DMS 273 treated with DMSO at 0.1 percent for 48 hours (cell line): ENCODE data around the gene ZNF69.
A peak's percentile ranks its signal among the peaks of the same experiment; 100 is the strongest.
"Not testable (repeated sequence)": the region's sequence is repeated elsewhere in the genome, so short reads cannot be mapped to it uniquely, and the experiment has no call there.

Experiments used
- DNase-seq: peaks from one replicate; lab custom pipeline; 2025; lab: John Stamatoyannopoulos, UW

Gene ZNF69

DNA sequence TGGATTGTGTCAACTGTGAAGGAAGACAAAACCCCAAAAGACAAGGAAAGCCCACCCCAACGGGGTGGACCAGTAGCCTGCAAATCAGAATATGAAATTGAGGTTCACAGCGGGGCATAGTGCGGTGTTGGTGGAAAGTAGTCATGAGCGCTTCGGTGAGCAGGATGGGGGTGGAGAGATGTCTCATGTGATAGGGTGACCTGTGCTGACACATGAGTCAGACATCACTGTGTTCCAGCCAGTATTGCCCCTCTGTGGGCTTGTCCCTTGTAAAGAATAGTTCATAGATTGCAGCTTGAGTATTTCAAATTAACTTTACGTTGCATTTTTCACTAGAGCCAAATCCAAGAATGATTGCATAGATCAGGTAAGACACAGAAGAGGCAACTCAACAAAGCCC is 7.3 kb downstream of the ZNF69 start:
- no peak for DNase-seq

- DNase-seq: no peak
Observed at GRCh38 chr19:11902228-11902627, 14.6 kb downstream of the ZNF69 start.

DNA sequence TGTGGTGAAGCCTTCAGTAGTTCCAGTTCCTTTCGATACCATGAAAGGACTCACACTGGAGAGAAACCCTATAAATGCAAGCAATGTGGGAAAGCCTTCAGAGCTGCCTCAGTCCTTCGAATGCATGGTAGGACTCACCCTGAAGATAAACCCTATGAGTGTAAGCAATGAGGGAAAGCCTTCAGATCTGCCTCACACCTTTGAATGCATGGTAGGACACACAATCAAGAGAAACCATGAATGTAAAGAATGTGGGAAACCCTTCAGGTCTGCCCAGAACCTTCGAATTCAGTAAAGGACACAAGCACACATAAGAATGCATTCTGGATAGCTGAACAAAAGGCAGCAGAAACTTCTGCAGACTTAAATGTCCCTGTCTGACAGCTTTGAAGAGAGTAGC is 18.3 kb downstream of the ZNF69 start:
- no peak for DNase-seq

GRCh38 chr19:11911937-11912336 is 24.4 kb downstream of the ZNF69 start:
- not testable (repeated sequence) for DNase-seq

DNA sequence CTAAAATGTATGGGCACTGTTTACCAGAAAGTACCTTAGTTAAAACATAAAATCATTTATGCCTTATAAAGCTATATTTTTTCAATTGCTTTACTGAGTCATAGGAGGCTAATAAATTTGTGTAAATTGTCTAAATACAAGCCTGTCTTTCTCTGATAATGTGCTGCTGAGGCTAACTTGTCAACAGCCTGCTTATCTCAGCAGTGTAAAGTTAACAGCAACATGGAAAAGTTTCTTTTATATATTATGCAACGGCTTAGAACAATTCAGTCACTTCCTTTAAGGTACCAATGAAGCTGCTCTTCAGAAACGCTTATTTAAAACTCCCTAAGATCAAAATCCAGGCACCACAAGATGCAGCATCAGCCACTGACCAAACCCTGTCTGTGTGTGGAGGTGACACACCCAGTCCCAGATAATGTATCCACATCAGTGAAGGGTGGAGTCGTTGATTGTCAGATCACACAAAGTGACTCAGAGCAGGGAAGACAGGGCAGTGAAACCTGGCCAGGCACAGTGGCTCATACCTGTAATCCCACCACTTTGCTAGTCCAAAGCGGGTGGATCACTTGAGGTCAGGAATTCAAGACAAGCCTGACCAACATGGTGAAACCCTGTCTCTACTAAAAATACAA is 27.0 kb downstream of the ZNF69 start:
- DNase-seq: not testable (repeated sequence)

DNA sequence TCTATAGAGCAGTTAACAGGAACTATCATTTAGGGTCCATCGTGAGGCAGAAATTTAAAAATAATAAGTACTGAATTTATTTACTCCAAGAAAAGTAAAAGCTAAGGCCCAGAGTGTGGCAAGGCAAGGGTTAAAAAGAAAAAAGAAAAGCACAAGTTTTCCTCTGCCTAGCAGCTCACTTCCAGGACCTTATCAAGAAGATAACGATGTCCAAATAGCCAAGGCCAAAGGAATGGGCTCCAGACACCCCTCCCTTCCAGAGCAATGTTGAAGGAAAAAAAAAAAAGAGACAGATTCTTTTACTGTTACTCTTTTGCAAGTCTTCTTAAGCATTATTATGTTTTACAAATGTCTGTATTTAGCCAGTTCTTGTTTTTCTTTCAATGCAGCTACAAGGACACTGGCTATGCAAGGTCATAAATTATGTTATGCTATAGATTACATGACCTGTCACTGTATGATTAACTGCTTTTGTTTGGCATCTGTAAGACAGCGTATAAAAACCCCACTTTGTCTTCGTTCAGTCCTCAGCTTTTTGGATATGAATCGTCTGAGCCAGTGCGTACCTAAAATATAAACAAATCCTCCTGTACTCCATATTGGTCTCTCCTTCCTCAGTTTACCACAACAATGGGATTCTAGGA is 34.4 kb downstream of the ZNF69 start:
- DNase-seq: no peak

DNA sequence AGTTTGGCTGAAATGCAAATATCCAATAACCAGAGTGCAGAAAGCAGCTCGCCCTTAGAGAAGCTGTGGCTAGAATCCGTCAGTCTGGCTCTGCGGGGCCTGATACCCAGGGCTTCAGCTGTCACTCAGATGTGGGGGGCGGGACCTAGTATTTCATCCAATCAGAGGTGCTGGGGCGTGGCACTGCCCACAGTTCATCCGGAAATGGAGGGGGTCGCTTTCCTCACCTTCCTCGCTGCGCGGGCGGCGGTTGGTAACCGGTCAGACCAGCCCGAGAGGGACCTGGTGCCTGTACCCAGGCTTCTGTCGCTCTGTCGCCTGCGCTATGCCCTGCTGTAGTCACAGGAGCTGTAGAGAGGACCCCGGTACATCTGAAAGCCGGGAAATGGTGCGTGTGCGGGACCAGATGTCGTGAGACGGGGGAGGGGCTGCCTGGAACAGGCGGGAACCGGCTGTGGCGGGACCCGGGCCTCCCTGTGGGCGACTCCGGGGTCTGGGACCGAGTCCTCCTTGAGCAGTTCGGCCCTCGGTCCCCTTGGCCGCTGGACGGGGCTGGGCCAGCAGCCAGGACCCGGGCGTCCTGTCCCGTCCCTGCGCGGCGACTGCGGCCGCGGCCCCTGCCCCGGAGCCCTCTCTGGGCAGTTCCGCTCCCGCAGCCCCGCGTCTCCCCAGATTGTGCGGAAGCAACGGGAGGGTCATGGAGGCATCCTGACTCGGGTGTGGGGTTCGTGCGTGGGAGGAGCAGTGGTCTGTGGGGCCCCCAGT is 37.5 kb downstream of the ZNF69 start, which contains the start of gene ZNF700:
TSS of gene ZNF700 (plus strand) at position 222 of the 765 bp plus-strand sequence. CDS start at position 326, 104 bp downstream.
- peak; percentile 92 for DNase-seq

GRCh38 chr19:11925651-11926187 is 38.1 kb downstream of the ZNF69 start:
- DNase-seq: not testable (repeated sequence)

DNA sequence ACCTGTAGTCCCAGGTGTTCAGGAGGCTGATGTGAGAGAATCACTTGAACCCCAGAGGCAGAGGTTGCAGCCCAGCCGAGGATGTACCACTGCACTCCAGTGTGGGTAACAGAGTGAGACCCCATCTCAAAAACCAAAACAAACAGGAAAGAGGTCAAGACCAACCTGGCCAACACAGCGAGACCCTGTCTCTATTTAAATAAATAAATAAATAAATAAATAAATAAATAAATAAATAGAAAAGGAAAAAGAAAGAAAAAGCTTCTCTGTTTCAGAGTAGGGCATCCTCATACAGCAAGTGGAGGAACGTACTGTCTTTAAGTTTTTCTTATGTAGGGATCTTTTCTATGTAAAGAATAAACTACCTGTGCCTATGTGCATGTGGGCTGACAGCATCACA is 39.6 kb downstream of the ZNF69 start:
- DNase-seq: no peak

DNA sequence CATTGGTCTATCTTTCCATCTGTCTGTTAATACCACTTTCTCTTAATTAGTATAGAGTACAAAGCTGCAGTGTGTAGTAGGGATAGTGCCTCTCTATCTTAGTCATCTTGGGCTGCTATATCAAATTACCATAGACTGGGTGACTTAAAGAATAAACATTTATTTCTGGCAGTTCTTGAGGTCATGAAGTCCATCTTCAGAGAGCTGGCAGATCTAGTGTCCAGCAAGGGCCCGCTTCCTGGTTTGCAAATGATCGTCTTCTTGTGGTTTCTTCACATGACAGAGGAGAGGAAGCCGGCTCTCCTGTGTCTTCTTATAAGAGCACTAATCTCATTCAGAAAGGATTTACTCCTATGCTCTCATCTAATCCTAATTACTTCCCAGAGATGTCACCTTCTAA is 43.5 kb downstream of the ZNF69 start:
- DNase-seq: no peak

- DNase-seq: no peak
Observed at GRCh38 chr19:11931513-11931912, 43.9 kb downstream of the ZNF69 start.

DNA sequence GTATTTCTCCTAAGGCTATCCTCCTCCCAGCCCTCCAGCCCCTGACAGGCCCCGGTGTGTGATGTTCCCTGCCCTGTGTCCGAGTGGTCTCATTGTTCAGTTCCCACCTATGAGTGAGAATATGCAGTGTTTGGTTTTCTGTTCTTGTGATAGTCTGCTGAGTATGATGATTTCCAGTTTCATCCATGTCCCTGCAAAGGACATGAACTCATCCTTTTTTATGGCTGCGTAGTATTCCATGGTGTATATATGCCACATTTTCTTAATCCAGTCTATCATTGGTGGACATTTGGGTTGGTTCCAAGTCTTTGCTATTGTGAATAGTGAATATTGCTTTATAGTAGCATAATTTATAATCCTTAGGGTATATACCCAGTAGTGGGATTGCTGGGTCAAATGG is 48.2 kb downstream of the ZNF69 start:
- DNase-seq: not testable (repeated sequence)

DNA sequence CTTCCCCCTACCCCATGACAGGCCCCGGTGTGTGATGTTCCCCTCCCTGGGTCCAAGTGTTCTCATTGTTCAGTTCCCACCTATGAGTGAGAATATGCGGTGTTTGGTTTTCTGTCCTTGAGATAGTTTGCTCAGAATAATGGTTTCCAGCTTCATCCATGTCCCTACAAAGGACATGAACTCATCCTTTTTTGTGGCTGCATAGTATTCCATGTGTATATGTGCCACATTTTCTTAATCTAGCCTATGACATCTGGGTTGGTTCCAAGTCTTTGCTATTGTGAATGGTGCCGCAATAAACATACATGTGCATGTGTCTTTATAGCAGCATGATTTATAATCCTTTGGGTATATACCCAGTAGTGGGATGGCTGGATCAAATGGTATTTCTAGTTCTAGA is 50.8 kb downstream of the ZNF69 start:
- DNase-seq: not testable (repeated sequence)

DNA sequence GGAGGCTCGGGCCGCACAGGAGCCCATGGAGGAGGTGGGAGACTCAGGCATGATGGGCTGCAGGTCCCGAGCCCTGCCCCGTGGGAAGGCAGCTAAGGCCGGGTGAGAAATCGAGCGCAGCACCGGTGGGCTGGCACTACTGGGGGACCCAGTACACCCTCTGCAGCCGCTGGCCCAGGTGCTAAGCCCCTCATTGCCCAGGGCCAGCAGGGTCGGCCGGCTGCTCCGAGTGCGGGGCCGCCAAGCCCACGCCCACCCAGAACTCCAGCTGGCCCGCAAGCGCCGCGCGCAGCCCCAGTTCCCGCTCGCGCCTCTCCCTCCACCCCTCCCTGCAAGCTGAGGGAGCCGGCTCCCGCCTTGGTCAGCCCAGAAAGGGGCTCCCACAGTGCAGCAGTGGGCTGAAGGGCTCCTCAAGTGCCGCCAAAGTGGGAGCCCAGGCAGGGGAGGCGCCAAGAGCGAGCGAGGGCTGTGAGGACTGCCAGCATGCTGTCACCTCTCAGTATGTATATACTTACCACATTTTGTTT is 53.8 kb downstream of the ZNF69 start:
- not testable (repeated sequence) for DNase-seq

GRCh38 chr19:11942008-11942842 is 54.6 kb downstream of the ZNF69 start:
- DNase-seq: no peak

GRCh38 chr19:11942843-11943108 is 55.2 kb downstream of the ZNF69 start:
- no peak for DNase-seq

DNA sequence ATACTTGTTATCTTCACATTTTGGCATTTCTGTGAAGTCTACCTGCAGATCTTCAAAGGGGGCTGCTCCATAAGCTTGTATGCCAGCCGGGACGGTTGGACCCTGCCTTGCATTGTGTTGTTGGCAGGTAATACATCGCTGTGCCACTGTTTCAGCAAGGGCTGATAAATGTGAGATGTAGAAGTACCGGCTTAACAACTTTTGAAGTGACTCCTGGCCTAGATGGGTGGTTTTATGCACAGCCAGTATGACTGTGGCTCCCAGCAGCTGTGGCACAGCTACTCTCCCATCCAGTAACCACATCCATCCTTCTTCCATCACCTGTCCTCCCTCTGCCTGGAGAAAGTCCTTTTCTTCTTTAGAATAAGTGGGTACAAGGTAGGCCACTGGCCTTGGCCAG is 57.1 kb downstream of the ZNF69 start:
- no peak for DNase-seq

DNA sequence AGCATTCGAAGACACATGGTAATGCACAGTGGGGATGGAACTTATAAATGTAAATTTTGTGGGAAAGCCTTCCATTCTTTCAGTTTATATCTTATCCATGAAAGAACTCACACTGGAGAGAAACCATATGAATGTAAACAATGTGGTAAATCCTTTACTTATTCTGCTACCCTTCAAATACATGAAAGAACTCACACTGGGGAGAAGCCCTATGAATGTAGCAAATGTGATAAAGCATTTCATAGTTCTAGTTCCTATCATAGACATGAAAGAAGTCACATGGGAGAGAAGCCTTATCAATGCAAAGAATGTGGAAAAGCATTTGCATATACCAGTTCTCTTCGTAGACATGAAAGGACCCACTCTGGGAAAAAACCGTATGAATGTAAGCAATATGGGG is 61.1 kb downstream of the ZNF69 start:
- DNase-seq: no peak

DNA sequence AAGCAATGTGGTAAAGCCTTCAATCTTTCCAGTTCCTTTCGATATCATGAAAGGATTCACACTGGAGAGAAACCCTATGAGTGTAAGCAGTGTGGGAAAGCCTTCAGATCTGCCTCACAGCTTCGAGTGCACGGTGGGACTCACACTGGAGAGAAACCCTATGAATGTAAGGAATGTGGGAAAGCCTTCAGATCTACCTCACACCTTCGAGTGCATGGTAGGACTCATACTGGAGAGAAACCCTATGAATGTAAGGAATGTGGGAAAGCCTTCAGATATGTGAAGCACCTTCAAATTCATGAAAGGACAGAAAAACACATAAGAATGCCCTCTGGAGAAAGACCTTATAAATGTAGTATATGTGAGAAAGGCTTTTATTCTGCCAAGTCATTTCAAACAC is 61.6 kb downstream of the ZNF69 start:
- DNase-seq: no peak

- DNase-seq: not testable (repeated sequence)
Observed at GRCh38 chr19:11949614-11950080, 62.1 kb downstream of the ZNF69 start.

DNA sequence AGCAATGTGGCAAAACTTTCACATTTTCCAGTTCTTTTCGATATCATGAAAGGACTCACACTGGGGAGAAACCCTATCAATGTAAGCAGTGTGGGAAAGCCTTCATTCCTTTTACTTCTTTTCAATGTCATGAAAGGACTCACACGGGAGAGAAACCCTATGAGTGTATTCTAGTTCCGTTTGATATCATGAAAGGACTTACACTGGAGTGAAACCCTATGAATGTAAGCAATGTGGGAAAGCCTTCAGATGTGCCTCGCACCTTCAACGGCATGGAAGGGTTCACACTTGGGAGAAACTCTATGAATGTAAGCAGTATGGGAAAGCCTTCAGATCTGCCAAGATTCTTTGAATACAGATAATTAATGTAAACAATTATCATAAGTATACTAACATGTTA is 62.7 kb downstream of the ZNF69 start:
- DNase-seq: no peak
